Posterior cingulate gyrus (tissue), 11 donors: Measurements from ENCODE around the gene PCF11.
A peak's percentile ranks its signal among the peaks of the same experiment; 100 is the strongest.

Experiments used
- DNase-seq, 10 donors: peaks; one replicate each; pipeline versions ENCODE4 v3.0.0 to v3.0.0-alpha.2; 2020 to 2021; ENCODE audit warnings: mixed read lengths in 3 of 10
- intact Hi-C: fragments of 100-400 bp; cut with DNase I; formaldehyde crosslinking; loops from one replicate; pipeline ENCODE4 v1.15.1; 2023

The PCF11 gene

DNA sequence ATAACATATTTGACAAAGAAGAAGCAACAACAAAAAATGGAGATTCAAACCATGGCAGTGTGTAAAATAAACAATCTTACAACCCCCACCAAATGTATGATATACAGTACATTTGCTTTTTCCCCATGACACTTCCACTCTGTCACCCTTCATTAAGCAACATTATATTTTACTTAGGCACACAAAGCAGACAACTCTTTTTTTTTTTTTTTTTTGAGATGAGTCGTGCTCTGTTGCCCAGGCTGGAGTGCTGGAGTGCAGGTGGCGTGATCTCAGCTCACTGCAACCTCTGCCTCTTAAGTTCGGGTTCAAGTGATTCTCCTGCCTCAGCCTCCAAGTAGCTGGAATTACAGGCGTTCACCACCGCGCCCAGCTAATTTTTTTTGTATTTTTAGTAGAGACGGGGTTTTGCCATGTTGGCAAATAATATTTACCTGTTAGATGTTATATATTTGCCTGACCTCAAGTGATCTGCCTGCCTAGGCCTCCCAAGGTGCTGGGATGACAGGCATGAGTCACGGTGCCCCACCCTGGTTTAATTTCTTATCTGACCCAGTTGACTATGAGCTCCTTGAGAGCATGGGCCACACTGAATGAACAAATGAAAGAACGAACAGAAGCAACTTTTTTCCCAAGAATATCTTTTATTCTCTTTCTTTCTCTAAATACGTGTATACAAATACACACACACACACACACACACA, 5.5 kb upstream of the PCF11 start:
- intact Hi-C loops, result no loop called here
- no peak for DNase-seq

DNA sequence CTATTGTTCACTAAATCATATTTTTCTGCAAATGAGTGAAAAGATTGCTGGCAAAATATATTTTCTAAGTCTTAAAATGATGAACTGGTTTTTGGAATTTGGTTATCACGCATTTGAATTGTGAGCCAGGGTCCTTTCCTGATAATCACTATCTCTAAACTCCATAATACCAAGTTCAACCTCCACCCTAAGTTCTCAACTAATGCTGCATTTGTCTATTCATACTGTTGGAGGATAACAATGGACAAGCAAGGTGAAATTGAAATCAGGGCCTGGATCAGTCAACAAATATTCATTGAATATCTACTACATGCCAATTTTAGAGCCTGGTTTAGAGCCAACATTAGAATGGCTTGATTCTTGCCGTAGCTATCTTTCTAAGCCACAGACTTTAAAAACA, 4.7 kb upstream of the PCF11 start:
- intact Hi-C loops, result no loop called here
- DNase-seq, result no peak

DNA sequence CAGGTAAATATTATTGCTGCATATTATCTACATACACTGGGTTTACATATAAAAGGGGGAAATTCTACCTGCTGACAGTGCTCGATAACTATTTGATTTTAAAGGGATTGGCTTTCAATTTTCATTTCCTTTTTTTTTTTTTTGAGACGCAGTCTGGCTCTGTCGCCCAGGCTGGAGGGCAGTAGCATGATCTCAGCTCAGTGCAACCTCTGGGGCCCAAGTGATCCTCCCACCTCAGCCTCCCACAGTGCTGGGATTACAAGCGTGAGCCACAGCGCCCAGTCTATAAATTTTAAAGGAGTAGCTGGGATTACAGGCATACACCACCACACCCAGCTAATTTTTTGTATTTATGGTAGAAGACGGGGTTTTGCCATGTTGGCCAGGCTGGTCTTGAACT, 3.2 kb upstream of the PCF11 start:
- DNase-seq, result no peak
- intact Hi-C loops, result no loop called here

DNA sequence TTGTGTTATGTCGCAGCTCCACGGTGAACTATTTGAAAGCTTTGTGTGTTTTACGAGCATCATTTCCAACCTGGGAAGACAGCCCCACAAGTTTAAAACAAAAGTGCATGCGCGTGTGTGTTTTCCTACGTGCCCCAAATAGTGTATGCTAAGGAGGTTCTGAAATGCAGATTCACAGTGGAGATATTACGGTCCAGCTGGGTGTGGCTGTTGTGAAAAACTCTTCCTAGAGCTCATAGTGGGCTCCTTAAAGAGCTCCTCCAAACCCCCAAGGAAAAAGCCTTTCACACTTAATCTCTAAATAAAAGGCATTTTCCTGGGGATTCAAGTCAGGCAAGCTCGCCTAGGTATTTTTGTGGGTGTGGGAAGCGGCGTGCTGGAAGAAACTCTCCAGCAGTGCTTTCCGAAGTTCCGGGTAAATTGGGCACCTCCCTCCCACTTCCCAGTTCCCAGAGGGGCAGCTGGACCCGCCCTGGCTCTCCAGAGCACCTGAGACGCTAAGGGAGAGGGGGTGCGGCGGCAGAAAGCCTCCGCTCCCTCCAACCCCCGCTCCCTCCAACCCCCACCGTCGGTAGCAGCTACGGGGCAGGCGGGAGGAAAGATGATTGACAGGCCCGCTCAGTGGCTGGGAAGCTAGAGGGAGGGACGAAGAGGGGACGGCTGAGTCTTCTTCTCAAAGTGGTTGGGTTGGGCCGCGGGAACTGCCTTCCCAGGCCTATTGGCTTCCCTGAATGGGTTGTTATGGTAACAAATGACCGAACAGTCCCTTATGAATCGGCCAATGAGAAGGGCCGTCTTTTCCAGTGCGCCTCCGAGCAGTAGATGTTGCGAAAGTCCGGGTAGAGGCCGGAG, 561 bp upstream of the PCF11 start:
- intact Hi-C loops, result loop anchor here (2.0 to 5.0 kb wide), 4 partner anchors 36 to 256 kb away; partner anchors contain the start of genes ANKRD42, DDIAS and PRCP

DNA sequence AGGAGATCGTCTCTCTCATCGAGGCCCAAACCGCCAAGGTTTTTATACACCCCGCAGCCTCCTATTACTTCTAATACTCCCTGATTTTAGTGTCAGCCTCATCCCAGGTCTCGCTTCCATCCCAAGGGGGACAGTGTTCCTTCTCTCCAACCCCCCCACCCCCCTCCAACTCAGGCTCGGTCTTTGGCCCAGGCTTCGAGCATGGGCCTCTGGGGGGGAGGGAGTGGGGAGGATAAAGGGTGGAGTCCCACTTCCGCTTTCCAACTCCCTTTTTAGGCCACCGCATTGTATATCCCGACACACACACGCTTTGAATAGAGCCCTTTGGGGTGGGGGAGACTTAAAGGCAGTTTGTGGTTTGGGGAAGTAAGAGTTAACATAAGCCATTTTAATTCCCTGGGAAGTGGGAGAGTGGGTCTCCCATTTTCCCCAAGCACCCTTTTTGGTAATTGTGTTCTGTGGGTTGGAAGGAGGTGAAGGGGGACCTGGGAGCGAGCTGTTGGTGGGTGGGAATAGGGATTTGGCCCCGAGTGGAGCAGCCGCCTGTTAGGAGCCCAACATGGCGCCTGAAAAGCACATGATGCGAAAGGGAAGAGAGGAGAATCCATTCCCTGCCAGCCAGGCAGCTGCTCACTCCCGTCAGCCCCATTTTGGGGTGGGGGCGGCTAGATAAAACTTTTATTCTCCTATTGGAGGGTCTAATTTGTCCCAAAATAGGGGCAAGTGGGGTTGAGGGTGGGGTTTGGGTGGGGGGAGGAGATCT, 844 bp downstream of the PCF11 start:
- DNase-seq, result peak in 9 of 10 donors; percentile 31 to 89 (median 61)
- intact Hi-C loops, result loop anchor here (2.0 to 5.0 kb wide), 4 partner anchors 35 to 257 kb away; partner anchors contain the start of genes ANKRD42, DDIAS and PRCP

More for the DNA sequence above, 561 bp upstream of the PCF11 start:
- DNase-seq, result peak; percentile 96 to 100 (median 98)

DNA sequence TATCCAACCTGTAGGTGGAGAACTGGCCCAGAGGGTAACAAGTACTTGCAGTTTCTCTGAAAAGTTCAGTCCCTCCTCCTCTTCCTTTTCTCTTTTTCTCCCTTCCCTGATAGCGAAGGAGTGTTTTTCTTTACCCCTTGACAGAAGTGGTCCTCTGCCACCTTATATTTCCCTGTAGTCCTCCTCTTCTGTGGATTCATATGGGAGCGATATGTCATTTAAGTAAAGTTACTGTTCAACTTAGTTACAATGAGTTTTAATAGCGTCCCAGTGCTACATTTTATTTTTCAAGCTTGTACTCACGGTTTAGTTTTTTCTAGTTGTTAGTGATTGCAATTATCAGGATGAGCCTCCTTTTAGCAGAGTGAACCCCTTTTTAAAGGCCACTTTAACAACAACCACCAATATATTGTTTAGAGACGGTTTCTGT, 1.4 kb downstream of the PCF11 start:
- intact Hi-C loops, result loop anchor here (5.0 kb wide), 2 partner anchors 34 to 171 kb away; partner anchors contain the start of gene ANKRD42
- no peak for DNase-seq

DNA sequence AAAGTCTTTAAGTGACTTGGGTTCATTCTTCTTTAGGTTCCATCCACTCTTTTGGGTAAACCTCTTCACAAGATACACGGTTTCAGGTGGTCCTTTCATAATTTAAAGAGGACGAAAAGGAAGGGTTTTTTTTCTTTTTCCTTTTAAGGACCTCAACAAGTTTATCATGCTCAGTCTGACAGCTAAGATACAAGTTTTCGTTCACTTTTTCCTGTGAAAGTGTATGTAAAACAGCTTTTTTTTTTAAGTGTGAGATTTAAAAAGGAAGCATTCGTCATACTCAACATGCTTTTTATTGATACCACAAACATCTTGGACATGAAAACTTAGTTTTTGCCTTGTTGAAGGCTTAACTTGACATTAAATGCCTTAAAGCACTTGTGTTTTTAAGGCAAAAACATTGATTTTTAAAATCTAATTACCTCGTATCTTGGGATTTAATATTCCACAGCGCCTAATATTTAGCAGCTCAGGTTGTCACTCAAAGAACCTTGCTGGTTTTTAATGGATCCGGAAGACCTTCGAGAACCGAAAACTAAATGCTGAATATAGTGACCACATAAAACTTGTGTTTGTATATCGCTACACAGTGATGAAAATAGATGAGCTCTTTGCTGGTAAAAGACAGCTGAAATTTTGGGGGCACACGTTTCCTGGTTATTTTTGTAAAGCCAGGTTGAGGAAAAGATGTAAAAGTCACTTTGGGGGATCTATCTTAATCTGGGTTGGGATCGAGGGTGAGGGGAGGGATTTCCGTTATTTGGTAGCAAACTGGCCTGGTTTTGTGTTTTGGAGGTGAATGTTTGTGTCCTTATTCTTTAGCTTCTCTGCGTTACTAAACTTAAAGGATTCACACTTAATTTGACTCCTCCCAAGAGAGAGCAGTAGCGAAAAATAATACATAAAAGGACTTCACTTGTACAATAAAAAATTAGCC, 2.3 kb downstream of the PCF11 start:
- intact Hi-C loops, result loop anchor here (5.0 kb wide), 2 partner anchors 33 to 172 kb away; partner anchors contain the start of gene ANKRD42
- DNase-seq, result no peak

DNA sequence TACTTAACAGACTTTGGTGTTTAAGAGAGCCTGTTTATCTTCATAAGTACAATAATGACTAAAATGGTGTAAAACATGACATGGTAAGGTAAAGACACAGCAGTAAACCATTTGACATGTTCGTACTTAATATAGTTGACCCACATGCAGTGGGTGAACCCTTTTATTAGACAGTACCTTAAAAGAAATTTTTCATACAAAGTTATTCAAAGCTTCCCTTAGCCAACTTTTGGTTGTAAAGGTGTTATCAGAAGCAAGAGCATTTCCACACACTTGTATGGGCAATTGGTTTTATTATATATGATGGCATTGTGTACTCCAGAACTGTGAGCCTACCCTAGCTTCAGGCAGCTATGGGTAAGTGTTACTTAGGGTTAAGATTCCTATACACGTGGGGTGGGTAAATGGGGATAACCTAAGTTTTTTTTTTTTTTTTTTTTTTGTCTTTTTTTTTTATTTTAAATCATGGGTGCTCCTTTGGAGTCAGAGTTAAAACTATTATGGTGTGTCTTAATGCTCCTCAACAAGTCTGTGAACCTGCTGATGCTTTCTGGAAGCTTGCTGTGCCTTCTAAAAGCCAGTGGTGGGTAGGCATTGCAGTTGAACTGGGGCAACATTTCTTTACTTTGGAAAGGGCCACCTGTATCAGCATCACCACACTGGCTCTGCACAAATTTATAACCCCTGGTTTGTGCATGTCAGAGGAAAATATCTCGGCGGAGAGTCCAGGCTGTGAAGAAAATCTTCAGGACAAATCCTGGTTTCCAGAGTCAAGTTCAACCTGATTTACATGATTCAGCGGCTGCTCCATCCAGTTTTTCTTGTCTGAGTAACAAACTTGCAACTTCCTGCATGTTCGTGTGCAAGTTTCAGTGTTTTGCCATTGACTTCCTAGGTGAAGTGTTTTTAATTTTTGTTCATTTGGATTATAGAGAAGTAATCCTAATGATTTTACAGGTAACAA, 3.3 kb downstream of the PCF11 start:
- no peak for DNase-seq
- intact Hi-C loops, result loop anchor here (5.0 kb wide), 2 partner anchors 32 to 173 kb away; partner anchors contain the start of gene ANKRD42

DNA sequence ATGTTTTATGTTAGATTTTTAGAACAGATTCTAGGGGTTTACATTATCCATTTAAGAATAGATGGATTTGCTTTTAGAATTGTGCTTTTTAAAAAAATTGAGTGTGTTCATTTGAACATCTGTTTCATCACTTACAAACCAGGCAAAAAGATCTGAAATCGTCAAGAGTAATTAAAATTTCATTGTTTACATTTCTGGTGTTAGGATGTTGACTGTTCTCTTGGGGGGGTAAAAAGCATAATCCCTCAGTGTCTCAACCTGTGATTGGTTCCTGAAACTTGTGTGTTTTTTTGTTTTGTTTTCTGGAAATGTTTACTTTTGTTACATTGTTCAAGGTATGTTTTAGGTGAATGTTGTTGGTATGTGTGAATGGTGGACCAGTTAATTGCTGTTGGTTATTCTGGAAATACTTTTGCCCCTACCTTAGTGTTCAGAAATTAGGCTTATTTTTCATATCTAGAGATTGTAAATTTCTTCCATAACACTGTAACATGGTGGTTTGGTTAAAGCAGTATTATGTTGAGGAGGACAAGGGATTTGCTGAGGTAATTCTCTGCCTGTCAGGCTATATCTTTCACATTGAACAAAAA, 4.8 kb downstream of the PCF11 start:
- DNase-seq, result no peak
- intact Hi-C loops, result no loop called here

DNA sequence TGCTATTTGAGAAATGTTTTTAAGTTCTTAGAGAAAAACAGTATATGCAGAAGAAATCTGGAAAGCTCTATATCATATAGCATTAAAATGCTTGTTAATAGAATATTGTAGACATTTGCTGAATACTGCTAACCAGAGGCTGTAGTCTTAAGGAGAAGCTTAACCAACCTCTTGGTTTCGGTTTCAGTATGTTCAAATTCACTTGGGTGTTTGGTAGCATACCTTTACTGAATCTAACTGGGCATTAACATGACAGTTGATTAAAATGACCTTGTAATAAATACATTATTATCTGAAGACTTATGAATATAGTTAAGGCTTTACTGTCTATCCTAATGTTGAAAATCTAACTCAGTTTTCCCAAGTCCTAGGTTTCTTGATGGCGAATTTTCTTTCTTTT, 5.4 kb downstream of the PCF11 start:
- DNase-seq, result no peak
- intact Hi-C loops, result no loop called here

DNA sequence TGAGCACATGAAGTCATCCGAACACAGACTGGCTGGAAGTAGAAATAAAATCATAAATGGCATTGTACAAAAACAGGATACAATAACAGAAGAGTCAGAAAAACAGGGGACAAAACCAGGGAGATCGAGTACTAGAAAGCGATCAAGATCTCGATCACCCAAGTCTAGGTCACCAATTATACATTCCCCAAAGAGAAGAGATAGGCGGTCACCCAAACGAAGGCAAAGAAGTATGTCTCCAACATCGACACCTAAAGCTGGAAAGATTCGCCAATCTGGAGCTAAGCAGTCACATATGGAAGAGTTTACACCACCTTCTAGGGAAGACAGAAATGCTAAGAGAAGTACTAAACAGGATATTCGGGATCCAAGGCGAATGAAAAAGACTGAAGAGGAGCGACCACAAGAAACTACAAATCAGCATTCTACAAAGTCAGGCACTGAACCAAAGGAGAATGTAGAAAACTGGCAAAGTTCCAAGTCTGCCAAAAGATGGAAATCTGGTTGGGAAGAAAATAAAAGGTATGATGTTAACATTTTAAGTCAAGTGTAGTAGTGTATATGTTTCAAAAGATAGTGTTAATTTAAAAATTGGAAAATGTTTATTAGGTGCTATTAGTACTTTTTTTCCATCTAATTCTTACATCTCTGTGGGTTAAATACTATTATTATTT, 9.4 kb downstream of the PCF11 start:
- DNase-seq, result no peak
- intact Hi-C loops, result no loop called here

DNA sequence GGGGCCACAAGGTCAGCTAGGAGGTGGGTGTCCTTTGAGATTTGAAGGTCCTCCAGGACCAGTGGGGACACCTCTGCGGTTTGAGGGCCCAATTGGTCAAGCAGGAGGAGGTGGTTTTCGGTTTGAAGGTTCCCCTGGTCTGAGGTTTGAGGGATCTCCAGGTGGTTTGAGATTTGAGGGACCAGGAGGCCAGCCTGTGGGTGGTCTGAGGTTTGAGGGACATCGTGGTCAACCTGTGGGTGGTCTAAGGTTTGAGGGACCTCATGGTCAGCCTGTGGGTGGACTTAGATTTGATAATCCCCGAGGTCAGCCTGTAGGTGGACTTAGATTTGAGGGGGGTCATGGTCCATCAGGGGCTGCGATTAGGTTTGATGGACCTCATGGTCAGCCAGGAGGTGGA, 11.8 kb downstream of the PCF11 start:
- intact Hi-C loops, result no loop called here
- peak in 1 of 10 donors; percentile 41 for DNase-seq

DNA sequence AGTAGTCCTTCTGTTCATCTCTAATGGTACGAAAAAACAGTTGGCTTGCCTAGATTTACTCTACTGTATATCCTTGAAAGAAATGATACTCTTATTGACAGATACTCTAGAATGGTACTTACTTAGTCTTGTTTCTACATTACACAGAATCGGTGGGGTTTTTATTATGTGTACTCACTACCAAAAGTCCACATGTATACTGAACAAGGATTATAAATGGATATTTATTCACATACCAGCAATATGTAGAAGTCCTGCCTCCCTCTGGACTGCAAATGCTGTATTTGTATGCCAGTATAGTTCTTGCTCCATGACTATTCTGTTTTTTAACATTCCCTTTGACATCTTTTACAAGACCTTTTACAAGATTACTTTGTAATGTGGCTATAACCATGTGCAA, 13.9 kb downstream of the PCF11 start:
- intact Hi-C loops, result no loop called here

DNA sequence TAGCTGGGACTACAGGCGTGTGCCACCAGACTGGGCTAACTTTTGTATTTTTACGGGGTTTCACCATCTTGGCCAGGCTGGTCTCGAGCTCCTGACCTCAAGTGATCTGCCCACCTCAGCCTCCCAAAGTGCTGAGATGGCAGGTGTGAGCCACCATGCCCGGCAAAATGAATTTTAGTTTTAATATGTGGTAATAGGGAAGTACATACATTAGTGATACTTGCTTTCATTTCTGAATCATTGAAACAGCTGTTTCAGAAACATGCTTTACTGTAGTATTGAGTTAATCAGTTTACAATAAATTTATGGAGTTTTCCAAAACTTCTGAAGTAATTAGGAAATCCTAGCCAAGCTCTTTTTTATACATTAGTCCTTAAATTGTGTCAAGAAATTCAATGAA, 15.6 kb downstream of the PCF11 start:
- intact Hi-C loops, result no loop called here
- DNase-seq, result no peak

More for the DNA sequence above, 13.9 kb downstream of the PCF11 start:
- no peak for DNase-seq

DNA sequence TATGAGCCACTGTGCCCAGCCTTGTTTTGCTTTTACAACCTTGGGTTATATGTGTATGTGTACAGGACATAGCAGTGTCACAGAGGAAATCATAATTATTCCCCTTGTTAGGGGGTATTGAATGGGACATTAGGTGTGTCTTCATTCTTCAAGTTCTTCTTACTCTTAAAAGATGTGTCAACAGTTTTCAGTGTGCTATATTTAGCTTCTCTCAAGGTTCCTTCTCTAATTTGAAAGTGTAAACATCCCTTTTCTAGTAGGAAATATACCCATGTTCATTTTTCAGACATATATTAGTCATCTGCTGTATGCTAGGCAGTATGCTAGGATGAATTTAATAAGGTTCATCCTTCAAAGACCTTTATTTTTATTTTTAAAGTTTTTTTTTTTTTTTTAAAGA, 17.1 kb downstream of the PCF11 start:
- DNase-seq, result no peak
- intact Hi-C loops, result no loop called here

DNA sequence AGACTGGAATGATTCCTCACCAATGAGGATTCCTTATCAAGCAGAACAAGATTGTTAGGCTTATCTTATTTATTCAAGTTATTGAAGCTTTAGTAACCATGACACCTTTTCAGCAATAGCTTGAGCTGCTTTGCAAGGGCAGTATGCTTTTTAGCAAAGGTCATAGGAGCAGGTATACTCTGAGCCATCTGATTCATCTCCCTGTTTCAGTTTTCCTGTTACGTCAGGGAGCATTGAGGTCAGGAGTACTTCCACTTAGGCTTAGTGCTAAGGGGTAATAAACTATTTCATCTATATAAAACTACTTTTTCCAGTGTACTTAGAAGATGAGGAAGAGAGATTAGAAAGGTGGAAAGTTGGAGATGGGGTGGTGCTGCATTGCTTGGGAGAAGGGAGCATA, 18.9 kb downstream of the PCF11 start:
- no peak for DNase-seq
- intact Hi-C loops, result no loop called here

DNA sequence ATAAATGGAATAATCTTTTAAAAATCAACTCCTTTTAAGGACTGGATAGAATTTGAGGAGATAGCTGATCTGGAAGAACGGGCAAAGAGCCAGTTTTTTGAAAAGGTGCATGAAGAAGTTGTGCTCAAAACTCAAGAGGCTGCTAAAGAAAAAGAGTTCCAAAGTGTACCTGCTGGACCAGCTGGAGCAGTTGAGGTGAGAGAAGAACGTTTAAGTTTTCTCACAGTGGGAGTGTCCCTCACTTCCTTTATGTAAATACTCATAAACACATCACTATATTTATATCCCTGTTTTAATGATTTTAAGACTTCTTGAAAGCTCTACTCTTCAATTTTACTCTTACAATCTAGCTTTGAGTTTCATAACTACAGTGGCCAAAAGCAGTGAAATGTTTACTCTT, 24.9 kb downstream of the PCF11 start:
- DNase-seq, result no peak
- intact Hi-C loops, result no loop called here

DNA sequence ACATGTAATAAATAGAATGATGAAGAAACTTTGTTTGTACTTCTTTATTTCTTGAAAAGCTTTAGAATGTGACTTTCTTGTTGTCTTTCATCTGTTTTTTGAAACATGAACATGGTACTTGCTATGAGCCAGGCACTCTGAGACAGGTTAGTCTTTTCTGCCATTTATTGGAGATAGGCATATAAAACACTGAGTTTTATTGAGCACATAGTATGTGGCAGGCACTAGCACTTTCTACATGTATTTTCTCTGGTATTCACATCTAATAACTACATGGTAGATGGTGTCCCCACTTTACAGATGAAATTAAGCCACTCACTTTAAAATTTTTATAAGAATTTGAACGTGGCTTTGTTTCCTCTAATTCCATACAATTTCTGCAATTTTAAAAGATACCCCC, 28.8 kb downstream of the PCF11 start:
- intact Hi-C loops, result no loop called here
- no peak for DNase-seq
